Spleen (tissue), 11 donors: ENCODE data around the gene TRAIP. TPM values are rescaled to one million over a fixed set of nuclear protein-coding genes. Genes with fewer than 3 reads are reported as not detected.
"Not testable (repeated sequence)": the region's sequence is repeated elsewhere in the genome, so short reads cannot be mapped to it uniquely, and the experiment has no call there.

Source experiments
- DNase-seq: peaks from one replicate; pipeline ENCODE4 v3.0.0-alpha.2; 2020
- H3K27ac ChIP-seq, 8 donors: fragments of 200-600 bp; sonication (generic) in 7 of 8; 1 replicate in 4 of 8; 2 replicates in 4 of 8; pipeline versions ENCODE4 v1.5.0 to v1.8.0; 2016 to 2021; ENCODE audit warnings: inconsistent platforms in 4 of 8, mild to moderate bottlenecking in 4 of 8, moderate library complexity in 1 of 8
- H3K27me3 ChIP-seq, 7 donors: fragments of 200-600 bp; sonication (generic) in 6 of 7; replicated peaks in 1 of 7; 1 replicate in 4 of 7; 2 replicates in 3 of 7; pipeline versions ENCODE4 v1.5.0 to v1.8.0; 2016 to 2021; ENCODE audit warnings: inconsistent platforms in 3 of 7, mild to moderate bottlenecking in 1 of 7
- H3K36me3 ChIP-seq, 6 donors: fragments of 200-600 bp; sonication (generic) in 5 of 6; 1 replicate in 4 of 6; 2 replicates in 2 of 6; pipeline versions ENCODE4 v1.5.0 to v1.8.0; 2016 to 2021; ENCODE audit warnings: inconsistent platforms in 2 of 6
- H3K4me1 ChIP-seq, 6 donors: fragments of 200-600 bp; sonication (generic) in 5 of 6; 1 replicate in 3 of 6; 2 replicates in 3 of 6; pipeline versions ENCODE4 v1.5.0 to v1.8.0; 2016 to 2021; ENCODE audit warnings: inconsistent platforms in 3 of 6
- H3K4me3 ChIP-seq, 8 donors: fragments of 200-600 bp; sonication (generic) in 7 of 8; 1 replicate in 4 of 8; 2 replicates in 4 of 8; pipeline versions ENCODE4 v1.5.0 to v1.8.0; 2016 to 2021; ENCODE audit warnings: inconsistent platforms in 4 of 8, mild to moderate bottlenecking in 4 of 8, moderate library complexity in 2 of 8
- H3K9me3 ChIP-seq, 8 donors: fragments of 200-600 bp; sonication (generic) in 7 of 8; 1 replicate in 4 of 8; 2 replicates in 4 of 8; pipeline versions ENCODE4 v1.5.0 to v1.8.0; 2016 to 2021; ENCODE audit warnings: inconsistent platforms in 4 of 8
- POLR2A ChIP-seq, 3 donors: fragments of 450-650 bp; IDR thresholded peaks; one replicate each; pipeline ENCODE4 v1.5.1; 2017; ENCODE audit warnings: antibody characterized with exemption in 3 of 3, mild to moderate bottlenecking in 1 of 3
- POLR2AphosphoS5 ChIP-seq, 3 donors: sonication (generic); formaldehyde crosslinking; IDR thresholded peaks; one replicate each; pipeline ENCODE4 v1.5.1; 2017; ENCODE audit warnings: antibody characterized with exemption in 3 of 3
- WGBS, 5 donors: extraction: QIAGEN DNeasy Blood & Tissue Kit in 3 of 5; methylation state at CpG; one replicate each; pipeline versions ENCODE4 v1.1.5 to v1.1.7; 2013 to 2018; 5-methylcytosine and 5-hydroxymethylcytosine counted together
- intact Hi-C: fragments of 100-400 bp; cut with DNase I; formaldehyde crosslinking; loops from one replicate; pipeline ENCODE4 v1.15.0; 2023; ENCODE audit warnings: low total_unique reads
- polyA plus RNA-seq, 3 donors: library from polyadenylated mRNA; stranded (reverse); fragments of 200-250 nt; gene quantifications; one replicate each; pipeline ENCODE4 v1.2.1, GENCODE V29; 2013
- total RNA-seq, 7 donors: library from RNA; depleted of rRNA in 3 of 7; stranded (reverse); fragments of >200 nt in 3 of 7; fragmentation: NEBNext Ultra II Directional in 4 of 7; extraction: Animal tissue kit (Norgen Biotek cat#: 25700) in 4 of 7; gene quantifications; one replicate each; pipeline versions ENCODE4 v1.1.0 to v1.2.1, GENCODE V29; 2016 to 2021
- TF ChIP-seq, protein P1 (sequence below), 11 experiments: fragments of 200-600 bp in 7 of 11; fragments of 450-650 bp in 4 of 11; sonication (generic) in 4 of 11; IDR thresholded peaks in 8 of 11; conservative IDR thresholded peaks in 3 of 11; 1 replicate in 7 of 11; 2 replicates in 4 of 11; pipeline versions ENCODE4 v1.4.0 to v1.8.0; 2016 to 2021; ENCODE audit warnings: antibody characterized with exemption in 11 of 11, inconsistent platforms in 4 of 11, mild to moderate bottlenecking in 1 of 11
- donor health status: healthy with polysubstance abuse.
- donor health status: DM: no; HTN: no; CAD: no; lungs with moderate emphysema.
- donor health status: DM: no; HTN: no; CAD: no.
- donor health status: Bipolar disorder and iron deficiency.
- donor health status: healthy.
- donor health status: DM: no; HTN: no; CAD: no.
- donor health status: DM: yes; HTN: yes; CAD: no.

The TRAIP gene
- total and polyA plus RNA-seq, 10 donors: 2.1 to 4.3 (median 3.3) TPM

DNA sequence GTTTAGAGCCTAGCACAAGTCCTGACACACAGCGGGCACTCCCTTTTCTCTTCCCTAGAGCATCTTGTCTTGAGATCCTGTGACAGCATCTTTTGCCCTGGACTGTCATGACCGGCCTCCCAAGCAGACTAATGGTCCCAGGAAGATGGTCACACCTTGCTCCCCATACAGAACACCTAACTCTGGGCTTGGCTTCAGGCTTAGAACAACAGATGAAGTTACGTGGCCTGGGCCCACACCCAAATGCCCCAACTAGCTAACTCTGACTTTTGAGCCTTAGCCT lies 69.2 kb downstream of the TRAIP start:
- H3K4me3 ChIP-seq: peak overlapping the region in 7 of 8 donors; percentile 67 to 95 (median 82)
- intact Hi-C loops: no loop called here
- no peaks in the 10 kb centered on the region for H3K27me3 ChIP-seq
- WGBS, 5 donors: 43 to 63% (median 55%) methylated on average over 3 of the region's 3 CpGs
- no peaks in the 10 kb centered on the region for H3K9me3 ChIP-seq
- peaks cover 0 to 31% (median 7%) of the 10 kb centered on the region in 6 donors for H3K36me3 ChIP-seq
- DNase-seq: no peak
- peak overlapping the region; percentile 95 to 99 (median 98) for H3K27ac ChIP-seq
- H3K4me1 ChIP-seq: peaks cover 22 to 53% (median 41%) of the 10 kb centered on the region in 6 donors
- TF ChIP-seq POLR2AphosphoS5 (IDR thresholded peaks at IDR 0.05) (no peak), POLR2A (IDR thresholded peaks at IDR 0.05) (no peak)
- TF ChIP-seq, protein P1, sequence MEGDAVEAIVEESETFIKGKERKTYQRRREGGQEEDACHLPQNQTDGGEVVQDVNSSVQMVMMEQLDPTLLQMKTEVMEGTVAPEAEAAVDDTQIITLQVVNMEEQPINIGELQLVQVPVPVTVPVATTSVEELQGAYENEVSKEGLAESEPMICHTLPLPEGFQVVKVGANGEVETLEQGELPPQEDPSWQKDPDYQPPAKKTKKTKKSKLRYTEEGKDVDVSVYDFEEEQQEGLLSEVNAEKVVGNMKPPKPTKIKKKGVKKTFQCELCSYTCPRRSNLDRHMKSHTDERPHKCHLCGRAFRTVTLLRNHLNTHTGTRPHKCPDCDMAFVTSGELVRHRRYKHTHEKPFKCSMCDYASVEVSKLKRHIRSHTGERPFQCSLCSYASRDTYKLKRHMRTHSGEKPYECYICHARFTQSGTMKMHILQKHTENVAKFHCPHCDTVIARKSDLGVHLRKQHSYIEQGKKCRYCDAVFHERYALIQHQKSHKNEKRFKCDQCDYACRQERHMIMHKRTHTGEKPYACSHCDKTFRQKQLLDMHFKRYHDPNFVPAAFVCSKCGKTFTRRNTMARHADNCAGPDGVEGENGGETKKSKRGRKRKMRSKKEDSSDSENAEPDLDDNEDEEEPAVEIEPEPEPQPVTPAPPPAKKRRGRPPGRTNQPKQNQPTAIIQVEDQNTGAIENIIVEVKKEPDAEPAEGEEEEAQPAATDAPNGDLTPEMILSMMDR (IDR thresholded peaks at IDR 0.05 in 8 of 11, conservative IDR thresholded peaks at IDR 0.05 in 3 of 11): no peak

DNA sequence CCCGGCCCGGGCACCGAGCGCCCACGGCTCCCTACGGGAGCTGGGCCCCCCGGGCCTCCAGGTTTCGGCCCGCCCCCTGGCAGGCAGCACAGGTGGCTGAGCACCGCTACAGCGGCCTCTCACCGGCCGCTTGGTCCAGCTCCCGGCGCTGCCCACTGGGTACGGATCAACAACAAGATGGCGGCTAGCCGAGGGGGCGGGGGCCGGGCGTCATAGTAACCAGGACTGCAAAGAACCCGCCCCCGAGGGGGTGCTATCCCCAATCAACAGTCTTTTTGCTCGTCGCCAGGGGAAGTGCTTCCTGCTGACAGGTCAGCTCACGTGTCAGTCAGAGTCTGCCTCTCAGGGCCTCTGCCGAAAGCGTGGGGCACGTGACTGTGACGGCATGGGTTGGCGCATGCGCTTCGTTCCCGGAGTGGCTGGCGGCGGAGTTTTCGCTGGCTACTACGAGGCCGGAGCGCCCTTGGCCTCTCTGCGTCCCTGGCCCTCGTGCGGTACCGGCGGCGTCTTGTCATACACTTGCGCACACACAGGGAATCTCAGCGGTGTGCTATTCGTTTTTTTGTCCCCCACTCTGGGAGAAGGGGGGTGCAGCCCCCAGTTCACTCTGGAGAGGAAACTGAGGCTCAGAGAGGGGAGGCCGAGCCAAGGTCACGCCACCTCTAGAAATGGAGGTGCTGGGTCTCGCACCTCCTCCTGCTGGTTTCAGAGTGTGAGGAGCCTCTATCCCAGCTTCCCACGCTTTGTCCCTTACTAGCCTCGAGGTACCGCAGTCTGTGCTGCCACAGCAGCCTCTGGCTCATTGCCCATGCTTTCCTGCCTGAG lies 69.8 kb downstream of the TRAIP start, which contains the start of gene IP6K1:
Gene IP6K1 (minus strand): TSS at position 186 of the 825 bp plus-strand sequence. CDS start 38,502 bp downstream, outside the sequence.
- H3K27me3 ChIP-seq: no peaks in the 10 kb centered on the region
- TF ChIP-seq, protein P1 (IDR thresholded peaks at IDR 0.05 in 8 of 11, conservative IDR thresholded peaks at IDR 0.05 in 3 of 11): peak in 3 of 11 experiments; percentile 28 to 39 (median 36)
- TF ChIP-seq POLR2A (IDR thresholded peaks at IDR 0.05): peak in 2 of 3 donors; percentile 54 to 60
- TF ChIP-seq POLR2AphosphoS5 (IDR thresholded peaks at IDR 0.05): peak; percentile 97 to 98 (median 97)
- H3K9me3 ChIP-seq: no peaks in the 10 kb centered on the region
- peaks cover 22 to 58% (median 44%) of the 10 kb centered on the region in 6 donors for H3K4me1 ChIP-seq
- H3K4me3 ChIP-seq: peak within 1 kb of the TSS; percentile 67 to 98 (median 82)
- H3K27ac ChIP-seq: peak within 1 kb of the TSS; percentile 95 to 99 (median 98)
- WGBS, 5 donors: 2 to 6% (median 3%) methylated on average over 19 to 55 of the region's 55 CpGs
- H3K36me3 ChIP-seq: peaks cover 0 to 37% (median 9%) of the 10 kb centered on the region in 6 donors
- DNase-seq: peak; percentile 100
- intact Hi-C loops: no loop called here

DNA sequence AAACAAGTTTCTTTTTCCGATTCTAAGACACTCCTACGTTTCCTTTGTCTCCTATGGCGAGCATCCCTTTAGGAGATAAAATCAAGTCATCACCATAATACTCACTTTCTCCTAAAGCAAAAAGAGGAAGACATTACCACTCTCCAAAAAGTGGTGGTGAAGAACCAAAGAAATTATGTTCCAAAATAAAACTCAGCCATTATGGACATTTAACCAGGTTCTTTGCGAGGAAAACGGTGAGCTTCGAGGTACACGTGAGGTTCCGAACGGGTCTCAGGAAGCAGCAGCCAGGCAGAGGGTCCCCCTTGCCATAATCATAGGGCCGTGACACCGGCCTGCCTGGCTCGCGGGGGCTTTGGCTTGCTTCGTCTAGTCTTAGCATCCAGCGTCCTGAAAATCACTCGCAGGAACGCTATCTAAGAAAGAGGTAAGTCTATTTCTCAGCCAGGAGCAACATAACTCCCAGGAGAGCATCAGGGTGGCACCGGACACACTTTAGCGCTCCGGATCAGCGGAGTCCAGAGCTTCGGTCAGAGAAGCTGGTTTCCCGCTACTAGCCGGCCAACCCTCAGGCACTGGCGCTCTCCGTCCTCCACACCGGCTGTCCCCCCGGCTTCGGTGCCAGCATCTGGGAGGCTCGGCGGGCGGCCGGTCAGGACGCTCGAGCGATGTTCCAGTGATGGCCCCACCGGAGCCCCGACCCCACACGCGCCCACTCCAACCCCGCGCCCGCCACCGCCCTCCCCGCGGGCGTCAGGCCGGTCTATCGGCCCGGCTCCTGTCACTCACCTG lies 70.6 kb downstream of the TRAIP start:
- no peaks in the 10 kb centered on the region for H3K9me3 ChIP-seq
- 2 to 6% (median 2%) methylated on average over 15 to 50 of the region's 50 CpGs for WGBS, 5 donors
- intact Hi-C loops: no loop called here
- TF ChIP-seq POLR2A (IDR thresholded peaks at IDR 0.05) (no peak), POLR2AphosphoS5 (IDR thresholded peaks at IDR 0.05) (no peak)
- TF ChIP-seq, protein P1 (IDR thresholded peaks at IDR 0.05 in 8 of 11, conservative IDR thresholded peaks at IDR 0.05 in 3 of 11): no peak
- H3K4me1 ChIP-seq: peaks cover 22 to 66% (median 50%) of the 10 kb centered on the region in 6 donors
- no peak for DNase-seq
- H3K27ac ChIP-seq: peak overlapping the region; percentile 95 to 99 (median 98)
- peak overlapping the region; percentile 67 to 98 (median 82) for H3K4me3 ChIP-seq
- H3K36me3 ChIP-seq: peaks cover 0 to 45% (median 15%) of the 10 kb centered on the region in 6 donors
- H3K27me3 ChIP-seq: no peaks in the 10 kb centered on the region

DNA sequence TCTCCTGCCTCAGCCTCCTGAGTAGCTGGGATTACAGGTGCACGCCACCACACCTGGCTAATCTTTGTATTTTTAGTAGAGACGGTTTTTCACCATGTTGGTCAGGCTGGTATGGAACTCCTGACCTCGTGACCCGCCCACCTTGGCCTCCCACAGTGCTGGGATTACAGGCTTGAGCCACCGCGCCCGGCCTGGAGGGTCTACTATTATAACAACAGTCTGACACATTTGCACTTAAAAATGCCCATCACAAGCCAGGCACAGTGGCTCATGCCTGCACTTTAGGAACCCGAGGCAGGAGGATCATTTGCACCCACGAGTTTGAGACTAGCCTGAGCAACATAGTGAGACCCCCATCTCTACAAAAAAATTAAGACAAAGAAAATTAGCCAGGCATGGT lies 74.1 kb downstream of the TRAIP start:
- Histone ChIP-seq H3K36me3 (peaks cover 0 to 77% (median 22%) of the 10 kb centered on the region in 6 donors), H3K4me1 (peaks cover 27 to 78% (median 63%) of the 10 kb centered on the region in 6 donors)
- H3K9me3 ChIP-seq, intact Hi-C loops, H3K4me3 ChIP-seq, H3K27me3 ChIP-seq, H3K27ac ChIP-seq: not testable (repeated sequence)
- WGBS, 5 donors: 89 to 98% (median 95%) methylated on average over 9 of the region's 9 CpGs
- peak; percentile 31 for DNase-seq
